DND-41 (cell line): ENCODE data around the gene HMMR.
"Not testable (repeated sequence)": the region's sequence is repeated elsewhere in the genome, so short reads cannot be mapped to it uniquely, and the experiment has no call there.

Source experiments
- ATAC-seq: fragments of 200-7000 bp; cut with Tn5 transposase; 3 replicates; pipeline ENCODE4 v1.9.1; 2021; ENCODE audit warnings: low read depth; ENCODE audit not compliant: insufficient read depth
- DNase-seq: peaks from one replicate; pipeline ENCODE4 v3.0.0-alpha.2; 2020
- H2AFZ ChIP-seq: 2 replicates; pipeline ENCODE4 v1.6.0; 2012; ENCODE audit warnings: low read depth, low read length
- H3K27ac ChIP-seq: 2 replicates; pipeline ENCODE4 v1.5.1; 2012; ENCODE audit warnings: low read length, inconsistent platforms
- H3K27me3 ChIP-seq: fragments of 200-600 bp; sonication (generic); 2 replicates; pipeline ENCODE4 v1.6.0; 2012; ENCODE audit warnings: low read length, mild to moderate bottlenecking, inconsistent platforms; ENCODE audit not compliant: insufficient read depth, poor library complexity
- H3K36me3 ChIP-seq: 2 replicates; pipeline ENCODE4 v1.5.1; 2012; ENCODE audit warnings: low read length, inconsistent platforms; ENCODE audit not compliant: insufficient read depth
- H3K4me1 ChIP-seq: 2 replicates; pipeline ENCODE4 v1.5.1; 2012; ENCODE audit warnings: mild to moderate bottlenecking, low read length; ENCODE audit not compliant: insufficient read depth
- H3K4me2 ChIP-seq: 2 replicates; pipeline ENCODE4 v1.6.0; 2012; ENCODE audit warnings: mild to moderate bottlenecking, moderate library complexity, low read length, inconsistent platforms; ENCODE audit not compliant: insufficient read depth
- H3K4me3 ChIP-seq, 2 experiments: fragments of 200-600 bp in 1 of 2; shearing (Covaris generic) in 1 of 2; 2 replicates each; pipeline ENCODE4 v1.5.1; 2012 to 2016; ENCODE audit warnings: inconsistent platforms in 2 of 2, low read length in 2 of 2, mild to moderate bottlenecking in 2 of 2, low read depth in 1 of 2, moderate library complexity in 1 of 2
- H3K79me2 ChIP-seq: 2 replicates; pipeline ENCODE4 v1.6.0; 2012; ENCODE audit warnings: low read length, inconsistent platforms; ENCODE audit not compliant: insufficient read depth
- H3K9ac ChIP-seq: 2 replicates; pipeline ENCODE4 v1.6.0; 2012; ENCODE audit warnings: low read depth, mild to moderate bottlenecking, inconsistent platforms, low read length, moderate library complexity
- H3K9me3 ChIP-seq: 2 replicates; pipeline ENCODE4 v1.5.1; 2012; ENCODE audit warnings: low read length, moderate library complexity, mild to moderate bottlenecking, inconsistent platforms; ENCODE audit not compliant: insufficient read depth, severe bottlenecking
- H4K20me1 ChIP-seq: 2 replicates; pipeline ENCODE4 v1.6.0; 2012; ENCODE audit warnings: low read length; ENCODE audit not compliant: insufficient read depth
- EZH2 ChIP-seq: IDR thresholded peaks from 3 replicates; pipeline ENCODE4 v1.6.1; 2012; ENCODE audit warnings: borderline replicate concordance, low read depth, mild to moderate bottlenecking, moderate library complexity, low read length, inconsistent platforms; ENCODE audit not compliant: severe bottlenecking
- TF ChIP-seq, protein P1 (sequence below): IDR thresholded peaks from 2 replicates; pipeline ENCODE4 v1.5.1; 2012; ENCODE audit warnings: borderline replicate concordance, low read length, moderate library complexity, mild to moderate bottlenecking; ENCODE audit not compliant: poor library complexity, severe bottlenecking; ENCODE audit errors: extremely low read depth

The HMMR gene

GRCh38 chr5:163460562-163461171 lies at the start of gene HMMR:
HMMR (plus strand) TSS chr5:163460632; CDS start chr5:163460693, 61 bp downstream.
- DNase-seq, result no peak
- Histone ChIP-seq H3K4me2 (peak within 1 kb of the TSS; percentile 86), H3K79me2 (peaks cover 90% of the 10 kb centered on the region), H2AFZ (peak within 1 kb of the TSS; percentile 91), H4K20me1 (no peaks in the 10 kb centered on the region), H3K9me3 (no peaks in the 10 kb centered on the region), H3K4me3 (peak within 1 kb of the TSS; percentile 67 to 77), H3K27ac (peak within 1 kb of the TSS; percentile 100), H3K9ac (peak within 1 kb of the TSS; percentile 84), H3K4me1 (peaks cover 62% of the 10 kb centered on the region), H3K36me3 (peaks cover 31% of the 10 kb centered on the region), H3K27me3 (no peaks in the 10 kb centered on the region)
- no peak for TF ChIP-seq EZH2
- TF ChIP-seq, protein P1, sequence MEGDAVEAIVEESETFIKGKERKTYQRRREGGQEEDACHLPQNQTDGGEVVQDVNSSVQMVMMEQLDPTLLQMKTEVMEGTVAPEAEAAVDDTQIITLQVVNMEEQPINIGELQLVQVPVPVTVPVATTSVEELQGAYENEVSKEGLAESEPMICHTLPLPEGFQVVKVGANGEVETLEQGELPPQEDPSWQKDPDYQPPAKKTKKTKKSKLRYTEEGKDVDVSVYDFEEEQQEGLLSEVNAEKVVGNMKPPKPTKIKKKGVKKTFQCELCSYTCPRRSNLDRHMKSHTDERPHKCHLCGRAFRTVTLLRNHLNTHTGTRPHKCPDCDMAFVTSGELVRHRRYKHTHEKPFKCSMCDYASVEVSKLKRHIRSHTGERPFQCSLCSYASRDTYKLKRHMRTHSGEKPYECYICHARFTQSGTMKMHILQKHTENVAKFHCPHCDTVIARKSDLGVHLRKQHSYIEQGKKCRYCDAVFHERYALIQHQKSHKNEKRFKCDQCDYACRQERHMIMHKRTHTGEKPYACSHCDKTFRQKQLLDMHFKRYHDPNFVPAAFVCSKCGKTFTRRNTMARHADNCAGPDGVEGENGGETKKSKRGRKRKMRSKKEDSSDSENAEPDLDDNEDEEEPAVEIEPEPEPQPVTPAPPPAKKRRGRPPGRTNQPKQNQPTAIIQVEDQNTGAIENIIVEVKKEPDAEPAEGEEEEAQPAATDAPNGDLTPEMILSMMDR, result no peak
- peak; percentile 0; the same call in 1 of the 3 replicates for ATAC-seq

DNA sequence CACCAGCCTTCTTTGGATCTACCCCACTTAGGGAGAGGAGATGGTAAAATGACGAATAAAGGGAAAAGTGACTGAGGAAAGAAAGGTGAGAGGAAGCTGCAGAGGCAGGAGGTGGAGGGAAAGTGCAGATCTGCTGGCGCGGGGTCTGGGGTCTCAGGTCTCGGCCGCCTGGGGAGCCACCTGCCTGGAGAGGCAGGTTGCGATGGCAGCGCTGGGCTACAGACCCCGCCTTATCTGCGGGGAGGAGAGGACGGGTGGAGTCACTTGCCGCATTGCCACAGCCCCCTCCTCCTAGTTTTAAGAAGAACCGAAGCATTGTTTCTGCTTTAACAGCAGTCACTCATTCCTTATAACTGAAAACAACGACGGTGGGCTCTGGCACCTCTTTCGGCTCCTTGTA lies 44.8 kb upstream of the HMMR start:
- not testable (repeated sequence) for H3K9me3 ChIP-seq, H3K27ac ChIP-seq, H3K79me2 ChIP-seq, DNase-seq, H3K4me1 ChIP-seq, H3K4me3 ChIP-seq, ATAC-seq, H3K36me3 ChIP-seq, H3K4me2 ChIP-seq, H2AFZ ChIP-seq, H3K9ac ChIP-seq, H3K27me3 ChIP-seq, H4K20me1 ChIP-seq

GRCh38 chr5:163424836-163425235 lies 35.6 kb upstream of the HMMR start:
- Histone ChIP-seq H3K36me3 (no peaks in the 10 kb centered on the region), H3K27ac (no peak overlapping the region), H3K4me1 (no peaks in the 10 kb centered on the region), H3K27me3 (no peaks in the 10 kb centered on the region), H2AFZ (no peak overlapping the region), H3K4me2 (no peak overlapping the region), H3K9ac (no peak overlapping the region), H3K79me2 (no peaks in the 10 kb centered on the region), H3K4me3 (no peak overlapping the region), H4K20me1 (no peaks in the 10 kb centered on the region), H3K9me3 (no peaks in the 10 kb centered on the region)
- DNase-seq (no peak), ATAC-seq (no peak)
- TF ChIP-seq, protein P1, result no peak
- TF ChIP-seq EZH2, result no peak

DNA sequence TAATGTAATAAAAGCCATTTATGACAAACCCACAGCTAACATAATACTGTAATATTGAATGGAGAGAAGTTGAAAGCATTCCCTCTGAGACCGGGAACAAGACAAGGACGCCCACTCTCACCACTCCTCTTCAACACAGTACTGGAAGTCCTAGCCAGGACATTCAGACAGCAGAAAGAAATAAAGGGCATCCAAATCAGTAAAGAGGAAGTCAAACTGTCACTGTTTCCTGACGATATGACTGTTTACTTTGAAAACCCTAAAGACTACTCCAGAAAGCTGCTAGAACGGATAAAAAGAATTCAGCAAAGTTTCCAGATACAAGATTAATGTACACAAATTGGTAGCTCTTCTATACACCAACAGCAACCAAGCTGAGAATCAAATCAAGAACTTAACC lies 34.3 kb upstream of the HMMR start:
- not testable (repeated sequence) for H3K4me1 ChIP-seq, H3K27ac ChIP-seq, H3K9me3 ChIP-seq, H3K36me3 ChIP-seq, H3K4me2 ChIP-seq, H4K20me1 ChIP-seq, H3K4me3 ChIP-seq, DNase-seq, H3K27me3 ChIP-seq, H2AFZ ChIP-seq, H3K79me2 ChIP-seq, ATAC-seq, H3K9ac ChIP-seq
